Tibial nerve (tissue), 4 donors: ENCODE measurements around the gene KIF21A.

ENCODE experiments used
- CTCF ChIP-seq, 5 experiments: fragments of 200-600 bp in 3 of 5; fragments of 450-650 bp in 2 of 5; sonication (generic) in 3 of 5; IDR thresholded peaks; one replicate each; pipeline ENCODE4 v1.5.1; 2016 to 2019; ENCODE audit warnings: antibody characterized with exemption in 5 of 5, mild to moderate bottlenecking in 3 of 5, moderate library complexity in 2 of 5
- EP300 ChIP-seq, 2 donors: sonication (generic); formaldehyde crosslinking; IDR thresholded peaks; one replicate each; pipeline ENCODE4 v1.6.1; 2017; ENCODE audit warnings: antibody characterized with exemption in 2 of 2, mild to moderate bottlenecking in 1 of 2
- POLR2A ChIP-seq, 2 donors: fragments of 450-650 bp; IDR thresholded peaks; one replicate each; pipeline ENCODE4 v1.6.1; 2017; ENCODE audit warnings: antibody characterized with exemption in 2 of 2, mild to moderate bottlenecking in 2 of 2, moderate library complexity in 2 of 2

GRCh38 chr12:39431002-39431796, 11.7 kb downstream of the KIF21A start:
- no peak for TF ChIP-seq CTCF (IDR thresholded peaks at IDR 0.05)
- TF ChIP-seq POLR2A (IDR thresholded peaks at IDR 0.05), result no peak
- TF ChIP-seq EP300 (IDR thresholded peaks at IDR 0.05), result no peak
